Measurements from ENCODE around the gene MRPL22.

DNA sequence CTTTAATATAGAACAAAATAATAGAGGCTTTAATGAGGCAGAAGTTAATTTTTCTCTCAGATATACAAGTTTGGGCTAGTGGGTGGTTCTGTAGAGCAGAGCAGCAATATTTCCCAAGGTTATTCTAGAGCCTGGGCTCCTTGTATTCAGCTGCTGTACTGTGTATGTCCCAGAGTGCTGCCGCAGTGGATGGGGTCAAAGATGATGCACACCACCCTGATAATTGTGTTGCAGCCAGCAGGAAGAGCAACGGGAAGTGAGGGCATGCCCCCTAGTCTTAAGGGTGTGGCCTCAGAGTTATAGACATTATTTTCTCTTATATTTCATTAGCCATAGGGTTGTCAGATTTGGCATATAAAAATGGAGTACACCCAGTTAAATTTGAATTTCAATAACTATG is 48.8 kb downstream of the MRPL22 start:
- TF ChIP-seq EGR1 (IDR thresholded peaks at IDR 0.05; ENCODE audit: low read depth in 2 of 2) (no peak), TAF1 (conservative IDR thresholded peaks at IDR 0.05) (no peak), RAD21 (IDR thresholded peaks at IDR 0.05) (no peak), SP1 (IDR thresholded peaks at IDR 0.05) (no peak), YY1 (IDR thresholded peaks at IDR 0.05) (no peak), JUND (IDR thresholded peaks at IDR 0.05) (no peak)
- TF ChIP-seq, protein P1, sequence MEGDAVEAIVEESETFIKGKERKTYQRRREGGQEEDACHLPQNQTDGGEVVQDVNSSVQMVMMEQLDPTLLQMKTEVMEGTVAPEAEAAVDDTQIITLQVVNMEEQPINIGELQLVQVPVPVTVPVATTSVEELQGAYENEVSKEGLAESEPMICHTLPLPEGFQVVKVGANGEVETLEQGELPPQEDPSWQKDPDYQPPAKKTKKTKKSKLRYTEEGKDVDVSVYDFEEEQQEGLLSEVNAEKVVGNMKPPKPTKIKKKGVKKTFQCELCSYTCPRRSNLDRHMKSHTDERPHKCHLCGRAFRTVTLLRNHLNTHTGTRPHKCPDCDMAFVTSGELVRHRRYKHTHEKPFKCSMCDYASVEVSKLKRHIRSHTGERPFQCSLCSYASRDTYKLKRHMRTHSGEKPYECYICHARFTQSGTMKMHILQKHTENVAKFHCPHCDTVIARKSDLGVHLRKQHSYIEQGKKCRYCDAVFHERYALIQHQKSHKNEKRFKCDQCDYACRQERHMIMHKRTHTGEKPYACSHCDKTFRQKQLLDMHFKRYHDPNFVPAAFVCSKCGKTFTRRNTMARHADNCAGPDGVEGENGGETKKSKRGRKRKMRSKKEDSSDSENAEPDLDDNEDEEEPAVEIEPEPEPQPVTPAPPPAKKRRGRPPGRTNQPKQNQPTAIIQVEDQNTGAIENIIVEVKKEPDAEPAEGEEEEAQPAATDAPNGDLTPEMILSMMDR (IDR thresholded peaks at IDR 0.05; ENCODE audit: low read depth, low read length, missing input control): no peak
- TF ChIP-seq, protein P2, sequence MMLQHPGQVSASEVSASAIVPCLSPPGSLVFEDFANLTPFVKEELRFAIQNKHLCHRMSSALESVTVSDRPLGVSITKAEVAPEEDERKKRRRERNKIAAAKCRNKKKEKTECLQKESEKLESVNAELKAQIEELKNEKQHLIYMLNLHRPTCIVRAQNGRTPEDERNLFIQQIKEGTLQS (IDR thresholded peaks at IDR 0.05): no peak

All from liver (tissue), 3 donors.